Esophagus squamous epithelium (tissue), 5 donors: ENCODE data around the gene SCN4B. TPM values are rescaled to one million over a fixed set of nuclear protein-coding genes. Genes with fewer than 3 reads are reported as not detected.

Experiments
- DNase-seq: peaks from one replicate; lab custom pipeline; 2025; lab: John Stamatoyannopoulos, UW
- H3K27ac ChIP-seq, 4 donors: fragments of 200-600 bp; sonication (generic); one replicate each; pipeline ENCODE4 v1.5.1; 2016 to 2019; ENCODE audit warnings: mild to moderate bottlenecking in 1 of 4
- H3K27me3 ChIP-seq, 4 donors: fragments of 200-600 bp; sonication (generic); 1 replicate in 3 of 4; 2 replicates in 1 of 4; pipeline versions ENCODE4 v1.5.1 to v1.6.0; 2017 to 2021; ENCODE audit warnings: antibody characterized with exemption in 1 of 4
- H3K36me3 ChIP-seq, 3 donors: fragments of 200-600 bp; sonication (generic); one replicate each; pipeline ENCODE4 v1.5.1; 2016 to 2019
- H3K4me1 ChIP-seq, 3 donors: fragments of 200-600 bp; sonication (generic); one replicate each; pipeline ENCODE4 v1.5.1; 2017 to 2019
- H3K4me3 ChIP-seq, 4 donors: fragments of 200-600 bp; sonication (generic); 1 replicate in 3 of 4; 2 replicates in 1 of 4; pipeline ENCODE4 v1.5.1; 2016 to 2019; ENCODE audit warnings: mild to moderate bottlenecking in 2 of 4, moderate library complexity in 1 of 4
- H3K9me3 ChIP-seq, 3 donors: fragments of 200-600 bp; sonication (generic); one replicate each; pipeline ENCODE4 v1.5.1; 2016 to 2019
- CTCF ChIP-seq, 6 experiments: fragments of 450-650 bp in 4 of 6; fragments of 200-600 bp in 2 of 6; sonication (generic) in 2 of 6; IDR thresholded peaks; one replicate each; pipeline ENCODE4 v1.5.1; 2016 to 2019; ENCODE audit warnings: antibody characterized with exemption in 6 of 6, mild to moderate bottlenecking in 4 of 6, moderate library complexity in 4 of 6
- POLR2A ChIP-seq, 4 donors: fragments of 450-650 bp; IDR thresholded peaks; one replicate each; pipeline ENCODE4 v1.6.1; 2017; ENCODE audit warnings: antibody characterized with exemption in 4 of 4, mild to moderate bottlenecking in 4 of 4, moderate library complexity in 3 of 4
- WGBS, 2 donors: methylation state at CpG; one replicate each; pipeline ENCODE4 v1.1.5; 2018; 5-methylcytosine and 5-hydroxymethylcytosine counted together
- intact Hi-C: fragments of 100-400 bp; cut with DNase I; formaldehyde crosslinking; loops from one replicate; pipeline ENCODE4 v1.15.0; 2022
- total RNA-seq, 4 donors: library from RNA; depleted of rRNA; stranded (reverse); fragments of >200 nt; gene quantifications; one replicate each; pipeline ENCODE4 v1.1.0, GENCODE V29; 2016
- donor health status: DM: yes; HTN: yes; CAD: no.

The SCN4B gene
- total RNA-seq, 4 donors from 2014 or later, result 0.87 to 4.2 (median 1.3) TPM

GRCh38 chr11:118143661-118144185, 8.9 kb downstream of the SCN4B start:
- 80 to 86% methylated on average over 12 of the region's 12 CpGs for WGBS, 2 donors
- intact Hi-C loops, result no loop called here
- TF ChIP-seq POLR2A (IDR thresholded peaks at IDR 0.05) (no peak), CTCF (IDR thresholded peaks at IDR 0.05) (no peak)
- Histone ChIP-seq H3K9me3 (no peaks in the 10 kb centered on the region), H3K27ac (no peak overlapping the region), H3K36me3 (no peaks in the 10 kb centered on the region), H3K4me1 (peaks cover 0 to 35% (median 3%) of the 10 kb centered on the region in 3 donors), H3K27me3 (peaks cover 0 to 42% (median 0%) of the 10 kb centered on the region in 4 donors), H3K4me3 (no peak overlapping the region)
- no peak for DNase-seq

- intact Hi-C loops, result no loop called here
- WGBS, 2 donors, result 48 to 54% methylated on average over 5 to 6 of the region's 6 CpGs
- Histone ChIP-seq H3K4me3 (no peak overlapping the region), H3K36me3 (no peaks in the 10 kb centered on the region), H3K27me3 (peaks cover 0 to 51% (median 0%) of the 10 kb centered on the region in 4 donors), H3K27ac (no peak overlapping the region), H3K4me1 (peaks cover 0 to 35% (median 3%) of the 10 kb centered on the region in 3 donors), H3K9me3 (no peaks in the 10 kb centered on the region)
- TF ChIP-seq CTCF (IDR thresholded peaks at IDR 0.05) (no peak), POLR2A (IDR thresholded peaks at IDR 0.05) (no peak)
- no peak for DNase-seq
Observed at GRCh38 chr11:118142809-118143208, 9.8 kb downstream of the SCN4B start.

GRCh38 chr11:118142081-118142480, 10.5 kb downstream of the SCN4B start:
- TF ChIP-seq CTCF (IDR thresholded peaks at IDR 0.05) (no peak), POLR2A (IDR thresholded peaks at IDR 0.05) (no peak)
- intact Hi-C loops, result no loop called here
- H3K4me1 ChIP-seq, result peaks cover 0 to 35% (median 3%) of the 10 kb centered on the region in 3 donors
- no peak overlapping the region for H3K27ac ChIP-seq
- H3K4me3 ChIP-seq, result no peak overlapping the region
- H3K9me3 ChIP-seq, result no peaks in the 10 kb centered on the region
- 24 to 43% methylated on average over 2 of the region's 2 CpGs for WGBS, 2 donors
- H3K36me3 ChIP-seq, result no peaks in the 10 kb centered on the region
- no peak for DNase-seq
- H3K27me3 ChIP-seq, result peaks cover 0 to 55% (median 0%) of the 10 kb centered on the region in 4 donors

- no peak for TF ChIP-seq POLR2A (IDR thresholded peaks at IDR 0.05)
- TF ChIP-seq CTCF (IDR thresholded peaks at IDR 0.05), result no peak
- no peak overlapping the region for H3K4me3 ChIP-seq
- peaks cover 0 to 60% (median 0%) of the 10 kb centered on the region in 4 donors for H3K27me3 ChIP-seq
- 43 to 56% methylated on average over 1 of the region's 1 CpG for WGBS, 2 donors
- no peaks in the 10 kb centered on the region for H3K9me3 ChIP-seq
- no peaks in the 10 kb centered on the region for H3K36me3 ChIP-seq
- intact Hi-C loops, result no loop called here
- no peak overlapping the region for H3K27ac ChIP-seq
- H3K4me1 ChIP-seq, result peaks cover 0 to 16% (median 0%) of the 10 kb centered on the region in 3 donors
- DNase-seq, result no peak
Observed at GRCh38 chr11:118139578-118139977, 13.0 kb downstream of the SCN4B start.

GRCh38 chr11:118138839-118139420, 13.7 kb downstream of the SCN4B start:
- no peak overlapping the region for H3K4me3 ChIP-seq
- DNase-seq, result no peak
- no peak for TF ChIP-seq POLR2A (IDR thresholded peaks at IDR 0.05)
- no peak for TF ChIP-seq CTCF (IDR thresholded peaks at IDR 0.05)
- no peaks in the 10 kb centered on the region for H3K36me3 ChIP-seq
- intact Hi-C loops, result no loop called here
- 50 to 69% methylated on average over 10 of the region's 10 CpGs for WGBS, 2 donors
- no peak overlapping the region for H3K27ac ChIP-seq
- no peaks in the 10 kb centered on the region for H3K9me3 ChIP-seq
- peaks cover 0 to 16% (median 0%) of the 10 kb centered on the region in 3 donors for H3K4me1 ChIP-seq
- H3K27me3 ChIP-seq, result peaks cover 0 to 55% (median 0%) of the 10 kb centered on the region in 4 donors
